Adrenal gland (tissue), 5 donors: ENCODE measurements around the gene POLR1B.

ENCODE experiments used
- CTCF ChIP-seq, 6 experiments: fragments of 450-650 bp in 4 of 6; fragments of 200-600 bp in 2 of 6; sonication (generic) in 1 of 6; IDR thresholded peaks; 1 replicate in 5 of 6; 2 replicates in 1 of 6; pipeline versions ENCODE4 v1.5.1 to v1.8.0; 2016 to 2021; ENCODE audit warnings: antibody characterized with exemption in 6 of 6, mild to moderate bottlenecking in 2 of 6, moderate library complexity in 1 of 6
- POLR2A ChIP-seq, 2 donors: fragments of 450-650 bp; IDR thresholded peaks; one replicate each; pipeline ENCODE4 v1.6.1; 2017; ENCODE audit warnings: antibody characterized with exemption in 2 of 2, mild to moderate bottlenecking in 2 of 2, moderate library complexity in 1 of 2
- donor health status: DM: no; HTN: no; CAD: no.

- TF ChIP-seq CTCF (IDR thresholded peaks at IDR 0.05) (no peak), POLR2A (IDR thresholded peaks at IDR 0.05) (no peak)
Measured at GRCh38 chr2:112585400-112585799, 43.1 kb downstream of the POLR1B start.
